NB4 (cell line): ENCODE data around the gene PTPRG.

Experiments
- CTCF ChIP-seq: IDR thresholded peaks from one replicate; pipeline ENCODE4 v1.5.1; 2012; ENCODE audit warnings: low read depth, low read length
- MAX ChIP-seq: IDR thresholded peaks from 2 replicates; pipeline ENCODE4 v1.6.1; 2011; ENCODE audit warnings: low read depth, low read length
- MYC ChIP-seq: IDR thresholded peaks from 2 replicates; pipeline ENCODE4 v1.6.1; 2011; ENCODE audit warnings: low read depth, low read length
- POLR2A ChIP-seq: IDR thresholded peaks from 2 replicates; pipeline ENCODE4 v1.6.1; 2011; ENCODE audit warnings: mild to moderate bottlenecking; ENCODE audit not compliant: insufficient read length; ENCODE audit errors: extremely low read depth

- TF ChIP-seq CTCF (no peak), POLR2A (no peak), MAX (no peak), MYC (no peak)
Measured at GRCh38 chr3:62144482-62144881, 583.1 kb downstream of the PTPRG start.
